IMR-90 (cell line): ENCODE results near the gene TBC1D4. TPM values are rescaled to one million over a fixed set of nuclear protein-coding genes. Genes with fewer than 3 reads are reported as not detected.
A peak's percentile ranks its signal among the peaks of the same experiment; 100 is the strongest.

Source experiments
- ATAC-seq: fragments of 200-7000 bp; cut with Tn5 transposase; 2 replicates; pipeline ENCODE4 v1.9.1; 2020; ENCODE audit warnings: low read depth, mild to moderate bottlenecking, moderate library complexity
- BruUV-seq: library from RNA; stranded (reverse); fragments of 400-500 nt; replicated peaks from 2 replicates; lab custom pipeline; 2021; lab: Mats Ljungman, UMichigan
- CTCF ChIA-PET: fragments of 300-600 bp; formaldehyde crosslinking; extraction: SDS; loops from one replicate; lab custom pipeline; 2021; ENCODE audit warnings: antibody characterized with exemption; lab: Yijun Ruan, JAX
- POLR2A ChIA-PET: fragments of 300-600 bp; sonication (Branson Sonifier 250); formaldehyde crosslinking; loops from one replicate; lab custom pipeline; 2022; ENCODE audit warnings: antibody characterized with exemption; ENCODE audit not compliant: unreplicated experiment; lab: Charles Lee
- DNase-seq: peaks from one replicate; pipeline ENCODE4 v3.0.0; 2013
- H2AFZ ChIP-seq: replicated peaks from 2 replicates; pipeline ENCODE3; 2013; ENCODE audit warnings: low read length, mild to moderate bottlenecking; ENCODE audit not compliant: poor library complexity
- H2AK5ac ChIP-seq: 2 replicates; pipeline ENCODE4 v1.6.1; 2013; ENCODE audit warnings: low read depth, low read length, inconsistent platforms
- H2AK9ac ChIP-seq: replicated peaks from 2 replicates; pipeline ENCODE3; 2013; ENCODE audit warnings: mild to moderate bottlenecking, low read depth, low read length, moderate library complexity; ENCODE audit not compliant: poor library complexity
- H2BK120ac ChIP-seq: 2 replicates; pipeline ENCODE4 v1.6.1; 2013; ENCODE audit warnings: low read depth, low read length, inconsistent platforms
- H2BK15ac ChIP-seq: 3 replicates; pipeline ENCODE4 v1.6.1; 2013; ENCODE audit warnings: low read depth, low read length, inconsistent platforms
- H2BK20ac ChIP-seq: 2 replicates; pipeline ENCODE4 v1.6.1; 2013; ENCODE audit warnings: low read depth, mild to moderate bottlenecking, inconsistent platforms, low read length, moderate library complexity
- H2BK5ac ChIP-seq: 2 replicates; pipeline ENCODE4 v1.6.1; 2013; ENCODE audit warnings: mild to moderate bottlenecking, low read depth, low read length, inconsistent platforms; ENCODE audit not compliant: poor library complexity, severe bottlenecking
- H3K14ac ChIP-seq: replicated peaks from 2 replicates; pipeline ENCODE4 v1.6.1; 2013; ENCODE audit warnings: low read depth, low read length, inconsistent platforms
- H3K18ac ChIP-seq: 2 replicates; pipeline ENCODE4 v1.6.1; 2013; ENCODE audit warnings: low read depth, low read length, control low read depth
- H3K23ac ChIP-seq: 2 replicates; pipeline ENCODE4 v1.6.1; 2013; ENCODE audit warnings: low read depth, low read length, inconsistent platforms
- H3K27ac ChIP-seq: 2 replicates; pipeline ENCODE4 v1.5.1; 2013; ENCODE audit warnings: mild to moderate bottlenecking, control low read depth, low read length; ENCODE audit not compliant: insufficient read depth
- H3K27me3 ChIP-seq: 2 replicates; pipeline ENCODE4 v1.6.1; 2013; ENCODE audit warnings: low read length; ENCODE audit not compliant: control insufficient read depth, insufficient read depth
- H3K36me3 ChIP-seq: 2 replicates; pipeline ENCODE4 v1.6.1; 2013; ENCODE audit warnings: low read length, mixed read lengths; ENCODE audit not compliant: control insufficient read depth, insufficient read depth
- H3K4ac ChIP-seq: 2 replicates; pipeline ENCODE4 v1.6.1; 2013; ENCODE audit warnings: low read depth, low read length, inconsistent platforms
- H3K4me1 ChIP-seq: 2 replicates; pipeline ENCODE4 v1.6.1; 2013; ENCODE audit warnings: low read length, mixed read lengths; ENCODE audit not compliant: control insufficient read depth, insufficient read depth
- H3K4me2 ChIP-seq: 2 replicates; pipeline ENCODE4 v1.6.1; 2013; ENCODE audit warnings: low read depth, mild to moderate bottlenecking, control low read depth, low read length, moderate library complexity
- H3K4me3 ChIP-seq: 2 replicates; pipeline ENCODE4 v1.5.1; 2013; ENCODE audit warnings: low read depth, mild to moderate bottlenecking, control low read depth, low read length, moderate library complexity; ENCODE audit not compliant: insufficient read depth
- H3K56ac ChIP-seq: 2 replicates; pipeline ENCODE4 v1.6.1; 2013; ENCODE audit warnings: low read length, inconsistent platforms; ENCODE audit not compliant: insufficient read depth; ENCODE audit errors: extremely low read depth
- H3K79me1 ChIP-seq, 2 experiments: 2 replicates each; pipeline ENCODE4 v1.6.1; 2013; ENCODE audit warnings: low read length in 2 of 2, inconsistent platforms in 1 of 2, low read depth in 1 of 2
- H3K9ac ChIP-seq: 2 replicates; pipeline ENCODE4 v1.6.1; 2013; ENCODE audit warnings: low read depth, low read length, control low read depth
- H3K9me1 ChIP-seq: 2 replicates; pipeline ENCODE4 v1.6.1; 2013; ENCODE audit warnings: low read length, inconsistent platforms; ENCODE audit not compliant: insufficient read depth
- H3K9me3 ChIP-seq: 2 replicates; pipeline ENCODE4 v1.6.1; 2013; ENCODE audit warnings: low read length; ENCODE audit not compliant: control insufficient read depth, insufficient read depth
- H4K20me1 ChIP-seq: 2 replicates; pipeline ENCODE4 v1.6.1; 2013; ENCODE audit warnings: low read length, inconsistent platforms; ENCODE audit not compliant: insufficient read depth
- H4K5ac ChIP-seq: 2 replicates; pipeline ENCODE4 v1.6.1; 2013; ENCODE audit warnings: mild to moderate bottlenecking, low read depth, low read length, control low read depth
- H4K8ac ChIP-seq, 2 experiments: 2 replicates each; pipeline ENCODE4 v1.6.1; 2013; ENCODE audit warnings: low read depth in 2 of 2, low read length in 2 of 2, control low read depth in 1 of 2, inconsistent platforms in 1 of 2
- H4K91ac ChIP-seq: 2 replicates; pipeline ENCODE4 v1.6.1; 2013; ENCODE audit warnings: low read depth, low read length, inconsistent platforms; ENCODE audit not compliant: insufficient read depth
- BHLHE40 ChIP-seq: fragments of 150-350 bp; IDR thresholded peaks from 2 replicates; pipeline ENCODE4 v1.6.1; 2016; ENCODE audit warnings: mild to moderate bottlenecking, low read depth, low read length
- CEBPB ChIP-seq: IDR thresholded peaks from 2 replicates; pipeline ENCODE4 v1.6.1; 2012; ENCODE audit warnings: low read depth, low read length, improper control_type of control experiment
- CHD1 ChIP-seq: IDR thresholded peaks from 2 replicates; pipeline ENCODE4 v1.6.1; 2012; ENCODE audit warnings: low read depth, low read length, improper control_type of control experiment
- CTCF ChIP-seq: conservative IDR thresholded peaks from 2 replicates; pipeline ENCODE4 v1.5.1; 2012; ENCODE audit warnings: mild to moderate bottlenecking, low read depth, low read length, improper control_type of control experiment
- ELK1 ChIP-seq: fragments of 150-350 bp; IDR thresholded peaks from 2 replicates; pipeline ENCODE4 v1.6.1; 2016; ENCODE audit warnings: low read depth, mild to moderate bottlenecking, low read length, moderate library complexity, borderline replicate concordance
- FOS ChIP-seq: fragments of 150-350 bp; IDR thresholded peaks from 2 replicates; pipeline ENCODE4 v1.6.1; 2016; ENCODE audit warnings: low read depth, low read length
- MAFK ChIP-seq: IDR thresholded peaks from 2 replicates; pipeline ENCODE4 v1.6.1; 2012; ENCODE audit warnings: low read depth, low read length, improper control_type of control experiment
- MAZ ChIP-seq: IDR thresholded peaks from 2 replicates; pipeline ENCODE4 v1.6.1; 2012; ENCODE audit warnings: low read depth, mild to moderate bottlenecking, low read length, improper control_type of control experiment, moderate library complexity, borderline replicate concordance
- MXI1 ChIP-seq: IDR thresholded peaks from 2 replicates; pipeline ENCODE4 v1.6.1; 2012; ENCODE audit warnings: low read depth, mild to moderate bottlenecking, low read length, moderate library complexity, borderline replicate concordance
- NFE2L2 ChIP-seq: fragments of 150-350 bp; IDR thresholded peaks from 2 replicates; pipeline ENCODE4 v1.6.1; 2016; ENCODE audit warnings: low read depth, mild to moderate bottlenecking, low read length
- POLR2A ChIP-seq: IDR thresholded peaks from 2 replicates; pipeline ENCODE4 v1.6.1; 2012; ENCODE audit warnings: mild to moderate bottlenecking, low read depth, low read length
- RAD21 ChIP-seq: IDR thresholded peaks from 2 replicates; pipeline ENCODE4 v1.6.1; 2012; ENCODE audit warnings: low read length, improper control_type of control experiment
- RCOR1 ChIP-seq: IDR thresholded peaks from 2 replicates; pipeline ENCODE4 v1.6.1; 2012; ENCODE audit warnings: mild to moderate bottlenecking, low read length, improper control_type of control experiment; ENCODE audit not compliant: insufficient replicate concordance
- RFX5 ChIP-seq: IDR thresholded peaks from 2 replicates; pipeline ENCODE4 v1.8.0; 2012; ENCODE audit warnings: low read depth, mild to moderate bottlenecking, low read length, moderate library complexity
- SMC3 ChIP-seq: fragments of 150-350 bp; IDR thresholded peaks from 2 replicates; pipeline ENCODE4 v1.6.1; 2016; ENCODE audit warnings: low read depth, mild to moderate bottlenecking, antibody characterized with exemption, low read length, moderate library complexity
- WGBS, 2 experiments: methylation state at CpG; one replicate each; pipeline versions ENCODE4 v1.1.5 to v1.1.7; 2013; ENCODE audit warnings: missing lambda C conversion rate in 2 of 2; ENCODE audit not compliant: insufficient read length in 1 of 2; ENCODE audit errors: extremely low coverage in 2 of 2; 5-methylcytosine and 5-hydroxymethylcytosine counted together
- dilution Hi-C: fragments of 300-500 bp; cut with HindIII; formaldehyde crosslinking; loops from one replicate; pipeline ENCODE4 v1.14.3; 2018; ENCODE audit warnings: low sequenced_read_pairs; ENCODE audit not compliant: unreplicated experiment
- in situ Hi-C: fragments of 300-500 bp; cut with MboI; formaldehyde crosslinking; loops from 3 replicates; pipeline ENCODE4 v1.14.3; 2019; ENCODE audit warnings: low sequenced_read_pairs, inconsistent platforms, mixed read lengths
- intact Hi-C: fragments of 100-400 bp; cut with micrococcal nuclease; formaldehyde crosslinking; loops from 2 replicates; pipeline ENCODE4 v1.10.0; 2022
- polyA plus RNA-seq, 3 experiments: library from polyadenylated mRNA; depleted of rRNA; stranded (reverse); fragments of >200 nt; gene quantifications; 2 replicates each; pipeline ENCODE4 v1.2.3, GENCODE V29; 2012; ENCODE audit warnings: low replicate concordance in 1 of 3
- total RNA-seq: library from RNA; depleted of rRNA; stranded (reverse); fragments of >200 nt; gene quantifications from 2 replicates; pipeline ENCODE4 v1.2.3, GENCODE V29; 2012
- TF ChIP-seq, protein P1 (sequence below): fragments of 150-350 bp; IDR thresholded peaks from 2 replicates; pipeline ENCODE4 v1.6.1; 2017; ENCODE audit warnings: mild to moderate bottlenecking, antibody characterized with exemption, low read length, low read depth

TBC1D4 gene
- total and polyA plus RNA-seq, 2 of the 4 experiments (the other 2 are of a cell fraction), result 7.5 to 22.8 TPM

GRCh38 chr13:75432045-75432444 lies 49.9 kb downstream of the TBC1D4 start:
- H3K9me3 ChIP-seq, result no peaks in the 10 kb centered on the region
- no peak overlapping the region for H4K5ac ChIP-seq
- no peak overlapping the region for H2BK20ac ChIP-seq
- no peak overlapping the region for H3K18ac ChIP-seq
- no peak overlapping the region for H2AK5ac ChIP-seq
- peaks cover 3 to 17% of the 10 kb centered on the region in 2 experiments; a peak in 3 of 4 replicates for H3K79me1 ChIP-seq
- ChIA-PET CTCF (interaction anchor here (1.0 kb wide), 1 partner anchor 11 kb away, joined by 4 read pairs; no protein-coding TSS in a partner anchor), POLR2A (no interaction called here)
- in situ Hi-C loops (no loop called here), dilution Hi-C loops (no loop called here), intact Hi-C loops (no loop called here)
- H3K36me3 ChIP-seq, result no peaks in the 10 kb centered on the region
- H2AK9ac ChIP-seq, result no peak overlapping the region
- H4K91ac ChIP-seq, result no peak overlapping the region
- ATAC-seq, result no peak
- no peak overlapping the region for H3K23ac ChIP-seq
- H2BK120ac ChIP-seq, result no peak overlapping the region
- no TSS peak for BruUV-seq
- TF ChIP-seq FOS (no peak), BHLHE40 (no peak), MXI1 (no peak), SMC3 (no peak), RAD21 (no peak), RFX5 (no peak), MAZ (no peak), RCOR1 (no peak), POLR2A (no peak), CTCF (no peak), CEBPB (no peak), NFE2L2 (no peak), CHD1 (no peak), ELK1 (no peak), MAFK (no peak)
- TF ChIP-seq, protein P1, sequence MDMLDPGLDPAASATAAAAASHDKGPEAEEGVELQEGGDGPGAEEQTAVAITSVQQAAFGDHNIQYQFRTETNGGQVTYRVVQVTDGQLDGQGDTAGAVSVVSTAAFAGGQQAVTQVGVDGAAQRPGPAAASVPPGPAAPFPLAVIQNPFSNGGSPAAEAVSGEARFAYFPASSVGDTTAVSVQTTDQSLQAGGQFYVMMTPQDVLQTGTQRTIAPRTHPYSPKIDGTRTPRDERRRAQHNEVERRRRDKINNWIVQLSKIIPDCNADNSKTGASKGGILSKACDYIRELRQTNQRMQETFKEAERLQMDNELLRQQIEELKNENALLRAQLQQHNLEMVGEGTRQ, result no peak
- H3K27ac ChIP-seq, result no peak overlapping the region
- H4K20me1 ChIP-seq, result 0 out of 2 replicates have a peak, but pooled peaks cover 2% of the 10 kb centered on the region
- H3K4me3 ChIP-seq, result no peak overlapping the region
- no peaks in the 10 kb centered on the region for H3K27me3 ChIP-seq
- no peak overlapping the region for H2BK5ac ChIP-seq
- DNase-seq, result peak; percentile 18
- H3K4me2 ChIP-seq, result no peak overlapping the region
- no peak overlapping the region for H2AFZ ChIP-seq
- H3K4me1 ChIP-seq, result peaks cover 2% of the 10 kb centered on the region; the same call in 1 of the 2 replicates
- H3K9me1 ChIP-seq, result peaks cover 3% of the 10 kb centered on the region; the same call in 1 of the 2 replicates
- H3K14ac ChIP-seq, result no peak overlapping the region
- WGBS, 2 experiments, result no CpG with 5 or more reads among the region's 2 CpGs
- H3K56ac ChIP-seq, result no peak overlapping the region
- H3K4ac ChIP-seq, result no peak overlapping the region
- H3K9ac ChIP-seq, result no peak overlapping the region
- H4K8ac ChIP-seq, result no peak overlapping the region
- no peak overlapping the region for H2BK15ac ChIP-seq
